CD4-positive, alpha-beta memory T cell (primary cell): ENCODE measurements around the gene STAT5A. TPM values are rescaled to one million over a fixed set of nuclear protein-coding genes. Genes with fewer than 3 reads are reported as not detected.

Experiments
- CTCF ChIA-PET: fragments of 350-600 bp; sonication (Branson Sonifier 250); formaldehyde crosslinking; loops from one replicate; lab custom pipeline; 2021; ENCODE audit warnings: inconsistent platforms; ENCODE audit not compliant: partially characterized antibody; lab: Charles Lee
- POLR2A ChIA-PET: fragments of 350-600 bp; sonication (Branson Sonifier 250); formaldehyde crosslinking; loops from one replicate; lab custom pipeline; 2021; ENCODE audit not compliant: partially characterized antibody; lab: Charles Lee
- DNase-seq, 5 donors: peaks; one replicate each; pipeline versions ENCODE4 v3.0.0 to v3.0.0-alpha.2; 2020 to 2022; ENCODE audit warnings: mixed read lengths in 1 of 5
- H3K27ac ChIP-seq: one replicate; pipeline ENCODE4 v1.7.0; 2013; ENCODE audit warnings: low read depth, low read length
- H3K27me3 ChIP-seq: 2 replicates; pipeline ENCODE4 v1.7.0; 2013; ENCODE audit warnings: mild to moderate bottlenecking, low read length, moderate library complexity; ENCODE audit not compliant: insufficient read depth
- H3K36me3 ChIP-seq: 2 replicates; pipeline ENCODE4 v1.7.0; 2013; ENCODE audit warnings: mild to moderate bottlenecking, low read length, moderate library complexity; ENCODE audit not compliant: insufficient read depth
- H3K4me1 ChIP-seq: 2 replicates; pipeline ENCODE4 v1.7.0; 2013; ENCODE audit warnings: mild to moderate bottlenecking, low read length, moderate library complexity; ENCODE audit not compliant: insufficient read depth
- H3K4me3 ChIP-seq, 2 donors: one replicate each; pipeline ENCODE4 v1.7.0; 2013; ENCODE audit warnings: low read length in 2 of 2, mild to moderate bottlenecking in 1 of 2
- H3K9me3 ChIP-seq, 2 donors: one replicate each; pipeline ENCODE4 v1.7.0; 2013; ENCODE audit warnings: low read length in 2 of 2, control low read depth in 1 of 2; ENCODE audit not compliant: control insufficient read depth in 1 of 2
- H3K27ac Mint-ChIP-seq, 7 donors: one replicate each; pipeline ENCODE4 v1.8.0; 2020 to 2021; ENCODE audit warnings: mixed read lengths in 7 of 7, mild to moderate bottlenecking in 6 of 7, inconsistent platforms in 3 of 7, moderate library complexity in 3 of 7
- H3K27me3 Mint-ChIP-seq, 2 donors: one replicate each; pipeline ENCODE4 v1.8.0; 2020 to 2021; ENCODE audit warnings: mixed read lengths in 2 of 2
- H3K36me3 Mint-ChIP-seq, 2 donors: one replicate each; pipeline ENCODE4 v1.8.0; 2020 to 2021; ENCODE audit warnings: mixed read lengths in 2 of 2, inconsistent platforms in 1 of 2, mild to moderate bottlenecking in 1 of 2
- H3K4me1 Mint-ChIP-seq, 4 donors: one replicate each; pipeline ENCODE4 v1.8.0; 2020 to 2021; ENCODE audit warnings: mixed read lengths in 4 of 4, mild to moderate bottlenecking in 1 of 4
- H3K4me3 Mint-ChIP-seq, 8 donors: one replicate each; pipeline ENCODE4 v1.8.0; 2020 to 2021; ENCODE audit warnings: mixed read lengths in 8 of 8, mild to moderate bottlenecking in 7 of 8, moderate library complexity in 6 of 8, inconsistent platforms in 3 of 8
- H3K9me3 Mint-ChIP-seq, 8 donors: one replicate each; pipeline ENCODE4 v1.8.0; 2020 to 2021; ENCODE audit warnings: mixed read lengths in 8 of 8, mild to moderate bottlenecking in 5 of 8, inconsistent platforms in 3 of 8, moderate library complexity in 1 of 8
- intact Hi-C: fragments of 100-400 bp; cut with micrococcal nuclease; formaldehyde crosslinking; loops from one replicate; pipeline ENCODE4 v1.15.1; 2023
- polyA plus RNA-seq, 2 donors: library from polyadenylated mRNA; unstranded; fragments of 300-500 nt; fragmentation: Illumina TruSeq; gene quantifications; one replicate each; pipeline ENCODE4 v1.2.3, GENCODE V29; 2021
- total RNA-seq, 2 experiments: library from RNA; stranded (reverse); gene quantifications; one replicate each; pipeline ENCODE4 v1.2.3, GENCODE V29; 2021

The STAT5A gene
- total and polyA plus RNA-seq, 4 experiments from 2014 or later, result 66.7 to 133 (median 112) TPM

DNA sequence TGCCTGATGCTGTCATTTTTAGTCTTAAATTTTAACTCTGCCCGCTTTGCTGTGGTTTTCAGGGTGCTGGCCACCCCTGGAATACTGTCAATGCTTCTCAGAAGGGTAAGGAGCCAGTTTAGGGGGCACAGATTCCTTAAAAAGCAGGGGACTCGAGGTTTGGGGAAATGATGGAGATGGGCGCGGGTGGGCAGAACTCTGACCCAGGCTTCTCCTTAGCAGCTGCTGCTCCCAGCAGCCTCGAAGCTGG is 23.7 kb downstream of the STAT5A start:
- intact Hi-C loops, result loop anchor here (1.0 to 5.0 kb wide), 3 partner anchors 10 to 90 kb away; partner anchors contain the start of gene STAT5B
- peaks cover 15 to 69% of the 10 kb centered on the region in 2 donors for H3K36me3 Mint-ChIP-seq

DNA sequence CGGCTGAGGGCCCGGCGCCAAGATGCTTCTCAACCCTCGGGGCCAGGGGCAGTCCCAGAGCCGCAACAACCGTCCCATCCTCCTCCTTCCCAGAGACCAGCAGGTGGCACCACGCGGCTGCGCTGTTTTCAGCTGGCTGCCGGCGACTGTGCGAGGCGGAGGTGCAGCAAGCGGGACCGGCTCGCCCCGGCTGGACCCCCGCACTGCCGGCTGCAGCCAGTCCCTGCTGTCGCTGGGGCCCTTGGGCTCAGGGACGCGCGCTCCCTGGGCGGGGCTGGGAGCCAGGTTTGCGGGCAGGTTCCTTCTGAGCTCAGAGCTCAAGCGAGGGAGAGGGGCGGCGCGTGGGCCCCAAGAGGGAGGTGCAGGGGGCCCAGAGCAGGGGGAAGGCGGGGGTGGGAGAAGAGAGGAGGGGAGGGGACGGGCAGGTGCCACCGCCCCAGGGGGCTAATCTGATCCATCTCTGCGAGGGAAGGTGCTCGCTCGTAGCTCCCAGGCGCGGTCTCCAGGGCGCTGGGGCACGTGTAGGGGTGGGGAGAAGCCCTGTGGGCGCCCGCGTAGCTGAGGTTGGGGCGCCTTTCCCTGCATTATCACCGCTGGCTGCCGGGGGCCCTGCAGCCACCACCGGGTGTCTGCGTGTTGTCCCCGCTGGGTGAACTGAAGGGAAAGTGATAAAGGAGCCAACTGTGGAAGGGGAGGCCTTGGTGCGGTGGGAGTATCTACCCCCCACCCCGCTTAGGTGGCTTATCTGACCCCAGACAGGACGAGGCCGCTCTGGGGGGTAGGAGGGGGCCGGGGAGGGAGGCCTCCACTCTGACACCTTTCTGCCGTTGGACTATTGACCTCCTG is 24.2 kb downstream of the STAT5A start:
- peak; percentile 69 to 80 (median 73) for DNase-seq
- peaks cover 70% of the 10 kb centered on the region for H3K4me1 ChIP-seq
- peak overlapping the region in 1 of 2 donors; percentile 11 for H3K4me3 ChIP-seq
- Mint-ChIP-seq H3K4me1 (peaks cover 40 to 75% (median 53%) of the 10 kb centered on the region in 4 donors), H3K9me3 (peaks cover 0 to 5% (median 0%) of the 10 kb centered on the region in 8 donors), H3K27me3 (no peaks in the 10 kb centered on the region), H3K4me3 (peak overlapping the region; percentile 37 to 80 (median 70)), H3K36me3 (peaks cover 16 to 69% of the 10 kb centered on the region in 2 donors), H3K27ac (peak overlapping the region; percentile 75 to 89 (median 86))
- CTCF ChIA-PET, result interaction anchor here (0.6 to 21.6 kb wide), 28 partner anchors 8 to 998 kb away, joined by 3 to 504 read pairs (median 4); partner anchors contain the start of genes CAVIN1, GHDC, STAT3 and STAT5A
- H3K9me3 ChIP-seq, result no peaks in the 10 kb centered on the region
- POLR2A ChIA-PET, result interaction anchor here (0.6 to 10.0 kb wide), 17 partner anchors 8 to 296 kb away, joined by 3 to 59 read pairs (median 7); partner anchors contain the start of genes GHDC, STAT3, STAT5A and STAT5B
- intact Hi-C loops, result loop anchor here (1.0 to 5.0 kb wide), 3 partner anchors 10 to 90 kb away; partner anchors contain the start of gene STAT5B
- peaks cover 48% of the 10 kb centered on the region for H3K36me3 ChIP-seq
- peak overlapping the region; percentile 46 for H3K27ac ChIP-seq
- no peaks in the 10 kb centered on the region for H3K27me3 ChIP-seq

More for the DNA sequence above, 23.7 kb downstream of the STAT5A start:
- peaks cover 49% of the 10 kb centered on the region for H3K36me3 ChIP-seq
- H3K4me1 ChIP-seq, result peaks cover 70% of the 10 kb centered on the region
- peak overlapping the region; percentile 46 for H3K27ac ChIP-seq
- peak overlapping the region in 1 of 2 donors; percentile 11 for H3K4me3 ChIP-seq
- CTCF ChIA-PET, result interaction anchor here (0.6 to 21.6 kb wide), 21 partner anchors 7 to 998 kb away, joined by 3 to 504 read pairs (median 6); partner anchors contain the start of genes CAVIN1, STAT3 and STAT5A
- DNase-seq, result no peak
- Mint-ChIP-seq H3K9me3 (peaks cover 0 to 5% (median 0%) of the 10 kb centered on the region in 8 donors), H3K27ac (peak overlapping the region in 6 of 7 donors; percentile 82 to 89 (median 87)), H3K4me3 (peak overlapping the region; percentile 36 to 80 (median 56)), H3K4me1 (peaks cover 38 to 69% (median 51%) of the 10 kb centered on the region in 4 donors), H3K27me3 (no peaks in the 10 kb centered on the region)
- POLR2A ChIA-PET, result interaction anchor here (0.7 to 10.0 kb wide), 16 partner anchors 9 to 243 kb away, joined by 3 to 59 read pairs (median 7); partner anchors contain the start of genes GHDC, NAGLU, STAT3 and STAT5A
- H3K9me3 ChIP-seq, result no peaks in the 10 kb centered on the region
- H3K27me3 ChIP-seq, result no peaks in the 10 kb centered on the region

GRCh38 chr17:42313389-42313772 is 25.1 kb downstream of the STAT5A start:
- Histone ChIP-seq H3K4me3 (no peak overlapping the region), H3K27me3 (no peaks in the 10 kb centered on the region), H3K36me3 (peaks cover 44% of the 10 kb centered on the region), H3K9me3 (no peaks in the 10 kb centered on the region), H3K4me1 (peaks cover 70% of the 10 kb centered on the region), H3K27ac (peak overlapping the region; percentile 16)
- Mint-ChIP-seq H3K27me3 (no peaks in the 10 kb centered on the region), H3K9me3 (peaks cover 0 to 5% (median 0%) of the 10 kb centered on the region in 8 donors), H3K27ac (peak overlapping the region; percentile 75 to 95 (median 82)), H3K4me1 (peaks cover 41 to 78% (median 54%) of the 10 kb centered on the region in 4 donors), H3K36me3 (peaks cover 14 to 68% of the 10 kb centered on the region in 2 donors), H3K4me3 (peak overlapping the region in 6 of 8 donors; percentile 21 to 69 (median 55))
- ChIA-PET POLR2A (interaction anchor here (0.9 to 10.0 kb wide), 11 partner anchors 9 to 295 kb away, joined by 3 to 59 read pairs (median 8); partner anchors contain the start of genes NAGLU, STAT3, STAT5A and STAT5B), CTCF (interaction anchor here (0.6 to 21.6 kb wide), 15 partner anchors 10 to 216 kb away, joined by 3 to 504 read pairs (median 7); partner anchors contain the start of genes STAT3 and STAT5A)
- intact Hi-C loops, result loop anchor here (5.0 kb wide), 1 partner anchor 36 kb away; the partner anchor contains the start of gene STAT5B
- no peak for DNase-seq

GRCh38 chr17:42313773-42314566 is 25.7 kb downstream of the STAT5A start:
- no peaks in the 10 kb centered on the region for H3K9me3 ChIP-seq
- Mint-ChIP-seq H3K9me3 (peaks cover 0 to 5% (median 0%) of the 10 kb centered on the region in 8 donors), H3K36me3 (peaks cover 16 to 65% of the 10 kb centered on the region in 2 donors), H3K4me3 (peak overlapping the region in 6 of 8 donors; percentile 35 to 69 (median 59)), H3K27me3 (no peaks in the 10 kb centered on the region), H3K4me1 (peaks cover 42 to 82% (median 57%) of the 10 kb centered on the region in 4 donors), H3K27ac (peak overlapping the region; percentile 73 to 95 (median 82))
- H3K4me1 ChIP-seq, result peaks cover 70% of the 10 kb centered on the region
- peak in 1 of 5 donors; percentile 66 for DNase-seq
- ChIA-PET CTCF (interaction anchor here (0.6 to 21.6 kb wide), 14 partner anchors 9 to 215 kb away, joined by 3 to 504 read pairs (median 6); partner anchors contain the start of genes STAT3 and STAT5A), POLR2A (interaction anchor here (0.6 to 10.0 kb wide), 13 partner anchors 8 to 222 kb away, joined by 3 to 59 read pairs (median 8); partner anchors contain the start of genes NAGLU, STAT3, STAT5A and STAT5B)
- H3K4me3 ChIP-seq, result no peak overlapping the region
- no peaks in the 10 kb centered on the region for H3K27me3 ChIP-seq
- H3K27ac ChIP-seq, result peak overlapping the region; percentile 16
- peaks cover 42% of the 10 kb centered on the region for H3K36me3 ChIP-seq
- intact Hi-C loops, result loop anchor here (5.0 kb wide), 1 partner anchor 37 kb away; the partner anchor contains the start of gene STAT5B

DNA sequence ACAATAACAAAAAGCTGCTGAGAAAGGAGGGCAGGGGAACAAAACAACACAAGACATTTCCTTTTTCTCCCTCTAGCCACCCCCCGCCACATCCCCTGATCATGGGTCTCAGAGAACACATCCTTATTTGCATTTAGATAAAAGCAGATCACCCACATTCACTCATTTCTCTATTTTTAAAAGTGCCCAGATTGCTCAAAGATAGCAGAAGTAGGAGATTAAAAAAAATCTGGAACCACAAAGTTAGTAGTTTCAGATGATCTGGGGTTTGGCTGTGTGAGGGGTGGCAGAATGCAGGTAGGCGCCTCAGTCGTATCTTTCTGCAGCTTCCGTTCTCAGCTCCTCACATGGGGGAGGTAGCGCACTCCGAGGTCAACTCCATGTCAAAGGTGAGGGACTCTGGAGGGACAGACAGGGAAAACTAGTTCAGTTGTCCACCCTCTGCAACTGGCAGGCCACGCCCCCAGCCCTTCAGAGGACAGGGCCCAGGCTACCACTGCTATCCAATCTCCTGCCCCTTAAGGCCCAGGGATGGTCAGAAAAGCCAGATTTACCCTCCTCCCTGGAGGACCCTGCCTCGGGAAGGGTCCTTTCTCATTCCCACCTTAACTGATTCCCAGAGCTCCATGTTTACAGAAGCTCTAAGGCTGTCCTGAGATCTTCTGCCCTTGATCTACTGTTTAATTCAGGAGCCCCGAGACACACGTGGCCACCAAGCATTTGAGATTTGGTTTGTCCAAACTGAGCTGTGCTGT is 27.3 kb downstream of the STAT5A start:
- H3K27ac ChIP-seq, result peak overlapping the region; percentile 28
- peaks cover 0 to 5% (median 0%) of the 10 kb centered on the region in 8 donors for H3K9me3 Mint-ChIP-seq
- no peak overlapping the region for H3K4me3 ChIP-seq
- H3K27me3 Mint-ChIP-seq, result no peaks in the 10 kb centered on the region
- H3K36me3 ChIP-seq, result peaks cover 26% of the 10 kb centered on the region
- H3K36me3 Mint-ChIP-seq, result peaks cover 21 to 59% of the 10 kb centered on the region in 2 donors
- CTCF ChIA-PET, result interaction anchor here (0.6 to 21.6 kb wide), 8 partner anchors 7 to 114 kb away, joined by 3 to 504 read pairs (median 6); no protein-coding TSS in a partner anchor
- no peaks in the 10 kb centered on the region for H3K27me3 ChIP-seq
- no peaks in the 10 kb centered on the region for H3K9me3 ChIP-seq
- intact Hi-C loops, result no loop called here
- POLR2A ChIA-PET, result interaction anchor here (0.6 to 10.0 kb wide), 9 partner anchors 8 to 223 kb away, joined by 3 to 59 read pairs (median 3); partner anchors contain the start of genes STAT3, STAT5A and STAT5B
- peak overlapping the region; percentile 28 to 82 (median 68) for H3K4me3 Mint-ChIP-seq
- DNase-seq, result peak; percentile 47 to 61 (median 52)
- peak overlapping the region; percentile 59 to 95 (median 83) for H3K27ac Mint-ChIP-seq
- H3K4me1 ChIP-seq, result peaks cover 78% of the 10 kb centered on the region
- H3K4me1 Mint-ChIP-seq, result peaks cover 45 to 86% (median 60%) of the 10 kb centered on the region in 4 donors
